H1 (cell line): ENCODE data around the gene DAPL1. TPM values are rescaled to one million over a fixed set of nuclear protein-coding genes. Genes with fewer than 3 reads are reported as not detected.

ENCODE experiments used
- CTCF ChIA-PET: fragments of 300-600 bp; sonication (Branson Sonifier 250); formaldehyde crosslinking; loops from one replicate; lab custom pipeline; 2021; ENCODE audit not compliant: partially characterized antibody; lab: Charles Lee
- POLR2A ChIA-PET: fragments of 300-600 bp; sonication (Branson Sonifier 250); formaldehyde crosslinking; loops from one replicate; lab custom pipeline; 2021; ENCODE audit warnings: inconsistent platforms; ENCODE audit not compliant: partially characterized antibody; lab: Charles Lee
- DNase-seq, 2 experiments: peaks; one replicate each; pipeline versions ENCODE4 v3.0.0 to v3.0.0-alpha.2; 2010 to 2022; ENCODE audit warnings: low spot score in 2 of 2, low read depth in 1 of 2, mixed read lengths in 1 of 2
- FAIRE-seq: peaks from 2 replicates; lab custom pipeline; 2011; peaks lifted over from hg19 to GRCh38; lab: Jason Lieb, UNC
- H2AFZ ChIP-seq: 2 replicates; pipeline ENCODE4 v1.8.1; 2012; ENCODE audit warnings: low read length, inconsistent platforms
- H2AK5ac ChIP-seq: 2 replicates; pipeline ENCODE4 v1.6.1; 2013; ENCODE audit warnings: low read depth, low read length
- H2BK120ac ChIP-seq: replicated peaks from 2 replicates; pipeline ENCODE3; 2013; ENCODE audit warnings: low read depth, low read length, inconsistent platforms
- H2BK12ac ChIP-seq: 2 replicates; pipeline ENCODE4 v1.6.1; 2013; ENCODE audit warnings: low read depth, low read length
- H2BK15ac ChIP-seq: 2 replicates; pipeline ENCODE4 v1.6.1; 2013; ENCODE audit warnings: low read length
- H2BK20ac ChIP-seq: 2 replicates; pipeline ENCODE4 v1.6.1; 2013; ENCODE audit warnings: low read length
- H2BK5ac ChIP-seq: 2 replicates; pipeline ENCODE4 v1.6.1; 2013; ENCODE audit warnings: low read depth, low read length
- H3K14ac ChIP-seq: 2 replicates; pipeline ENCODE4 v1.6.1; 2013; ENCODE audit warnings: inconsistent platforms; ENCODE audit not compliant: insufficient read length
- H3K18ac ChIP-seq: 2 replicates; pipeline ENCODE4 v1.6.1; 2013; ENCODE audit warnings: low read length; ENCODE audit errors: extremely low read depth
- H3K23ac ChIP-seq: 2 replicates; pipeline ENCODE4 v1.6.1; 2013; ENCODE audit warnings: inconsistent platforms; ENCODE audit not compliant: insufficient read length
- H3K23me2 ChIP-seq: 2 replicates; pipeline ENCODE4 v1.6.1; 2013; ENCODE audit warnings: low read depth, low read length
- H3K27ac ChIP-seq: 2 replicates; pipeline ENCODE4 v1.6.1; 2011; ENCODE audit warnings: low read depth, low read length, inconsistent platforms
- H3K27me3 ChIP-seq, 4 experiments: replicated peaks in 1 of 4; 1 replicate in 1 of 4; 2 replicates in 3 of 4; pipeline versions ENCODE4 v1.6.1 to v1.8.1; 2011 to 2013; ENCODE audit warnings: low read length in 3 of 4, mild to moderate bottlenecking in 3 of 4, inconsistent platforms in 2 of 4, mixed read lengths in 2 of 4, moderate library complexity in 1 of 4; ENCODE audit not compliant: control insufficient read depth in 3 of 4, insufficient read depth in 3 of 4; ENCODE audit errors: extremely low read depth in 1 of 4
- H3K36me3 ChIP-seq, 4 experiments: 2 replicates each; pipeline versions ENCODE4 v1.6.1 to v1.8.1; 2011 to 2013; ENCODE audit warnings: mild to moderate bottlenecking in 4 of 4, low read length in 3 of 4, moderate library complexity in 2 of 4, control low read depth in 1 of 4, inconsistent platforms in 1 of 4; ENCODE audit not compliant: insufficient read depth in 4 of 4, control insufficient read depth in 2 of 4
- H3K4ac ChIP-seq: replicated peaks from 2 replicates; pipeline ENCODE3; 2013; ENCODE audit warnings: low read length, low read depth, mixed read lengths, inconsistent platforms; ENCODE audit not compliant: insufficient read length
- H3K4me1 ChIP-seq, 4 experiments: replicated peaks in 1 of 4; 1 replicate in 1 of 4; 2 replicates in 3 of 4; pipeline versions ENCODE4 v1.6.1 to v1.8.1; 2011 to 2013; ENCODE audit warnings: low read length in 3 of 4, inconsistent platforms in 2 of 4, mixed read lengths in 1 of 4; ENCODE audit not compliant: insufficient read depth in 4 of 4, control insufficient read depth in 3 of 4
- H3K4me2 ChIP-seq, 2 experiments: 2 replicates each; pipeline versions ENCODE4 v1.6.1 to v1.8.1; 2011 to 2013; ENCODE audit warnings: low read depth in 2 of 2, low read length in 2 of 2, control low read depth in 1 of 2, inconsistent platforms in 1 of 2, mild to moderate bottlenecking in 1 of 2; ENCODE audit not compliant: insufficient read depth in 1 of 2
- H3K4me3 ChIP-seq, 4 experiments: fragments of 200-600, 300-600 bp in 1 of 4; sonication (generic), shearing (Covaris generic), sonication (Bioruptor Twin) in 1 of 4; 2 replicates each; pipeline versions ENCODE4 v1.5.1 to v1.8.1; 2011 to 2016; ENCODE audit warnings: low read length in 4 of 4, low read depth in 3 of 4, control low read depth in 2 of 4, inconsistent platforms in 2 of 4, mild to moderate bottlenecking in 2 of 4, mixed read lengths in 1 of 4, moderate library complexity in 1 of 4; ENCODE audit not compliant: insufficient read depth in 2 of 4; ENCODE audit errors: extremely low read depth in 1 of 4
- H3K56ac ChIP-seq: replicated peaks from 2 replicates; pipeline ENCODE3; 2013; ENCODE audit warnings: low read depth, mild to moderate bottlenecking, mixed read lengths, low read length, inconsistent platforms; ENCODE audit not compliant: insufficient read length
- H3K79me1 ChIP-seq: 2 replicates; pipeline ENCODE4 v1.6.1; 2013; ENCODE audit warnings: low read depth, low read length, control low read depth
- H3K79me2 ChIP-seq, 2 experiments: 2 replicates each; pipeline versions ENCODE4 v1.6.1 to v1.8.1; 2012 to 2013; ENCODE audit warnings: low read length in 2 of 2, mild to moderate bottlenecking in 2 of 2, inconsistent platforms in 1 of 2; ENCODE audit not compliant: insufficient read depth in 2 of 2, control insufficient read depth in 1 of 2
- H3K9ac ChIP-seq, 4 experiments: replicated peaks in 1 of 4; 1 replicate in 1 of 4; 2 replicates in 3 of 4; pipeline versions ENCODE4 v1.6.1 to v1.8.1; 2011 to 2013; ENCODE audit warnings: low read depth in 3 of 4, low read length in 3 of 4, control low read depth in 2 of 4, mild to moderate bottlenecking in 2 of 4, moderate library complexity in 2 of 4, inconsistent platforms in 1 of 4; ENCODE audit errors: extremely low read depth in 1 of 4
- H3K9me3 ChIP-seq, 2 experiments: 2 replicates each; pipeline versions ENCODE4 v1.6.1 to v1.8.1; 2012 to 2013; ENCODE audit warnings: mild to moderate bottlenecking in 2 of 2, moderate library complexity in 2 of 2, control low read depth in 1 of 2, inconsistent platforms in 1 of 2, low read depth in 1 of 2, low read length in 1 of 2, mixed read lengths in 1 of 2; ENCODE audit not compliant: insufficient read depth in 2 of 2
- H4K20me1 ChIP-seq, 2 experiments: replicated peaks in 1 of 2; 2 replicates each; pipeline versions ENCODE3 to v1.8.1; 2011 to 2013; ENCODE audit warnings: inconsistent platforms in 2 of 2, low read length in 2 of 2, mild to moderate bottlenecking in 1 of 2; ENCODE audit not compliant: insufficient read depth in 2 of 2, control insufficient read depth in 1 of 2
- H4K5ac ChIP-seq: 2 replicates; pipeline ENCODE4 v1.6.1; 2013; ENCODE audit warnings: low read length, low read depth, mixed read lengths, inconsistent platforms; ENCODE audit not compliant: insufficient read length
- H4K8ac ChIP-seq: 2 replicates; pipeline ENCODE4 v1.8.0; 2013; ENCODE audit warnings: mild to moderate bottlenecking, moderate library complexity, low read length, inconsistent platforms; ENCODE audit not compliant: insufficient read depth; ENCODE audit errors: extremely low read depth
- H4K91ac ChIP-seq: replicated peaks from 2 replicates; pipeline ENCODE3; 2013; ENCODE audit warnings: low read length, mixed read lengths, inconsistent platforms; ENCODE audit not compliant: insufficient read length
- KDM4A ChIP-seq: IDR thresholded peaks from one replicate; pipeline ENCODE4 v1.7.1; 2012; ENCODE audit warnings: low read depth, mild to moderate bottlenecking, moderate library complexity, low read length, inconsistent platforms; ENCODE audit not compliant: severe bottlenecking
- WGBS, 2 experiments: shearing (Covaris generic) in 1 of 2; methylation state at CpG; one replicate each; pipeline versions ENCODE4 v1.1.6 to v1.1.7; 2013 to 2015; ENCODE audit warnings: low lambda C conversion rate in 2 of 2, mixed read lengths in 2 of 2, inconsistent platforms in 1 of 2, low coverage in 1 of 2, missing lambda C conversion rate in 1 of 2; ENCODE audit not compliant: insufficient replicate concordance in 2 of 2, insufficient coverage in 1 of 2, insufficient read length in 1 of 2; ENCODE audit errors: extremely low coverage in 1 of 2, missing lambda C conversion rate in 1 of 2; 5-methylcytosine and 5-hydroxymethylcytosine counted together
- polyA plus RNA-seq, 7 experiments: library from polyadenylated mRNA; depleted of rRNA in 3 of 7; stranded (reverse) in 5 of 7; unstranded in 2 of 7; fragments of >200 nt in 5 of 7; fragments of 200-250 nt in 2 of 7; gene quantifications; 1 replicate in 5 of 7; 2 replicates in 1 of 7; 4 replicates in 1 of 7; pipeline versions ENCODE4 v1.2.1 to v1.2.3, GENCODE V29; 2011 to 2013; ENCODE audit warnings: missing spikeins in 2 of 7, mixed read lengths in 2 of 7
- total RNA-seq: library from RNA; stranded (reverse); fragmentation: NEBNext Ultra II Directional; extraction: Animal tissue kit (Norgen Biotek cat#: 25700); gene quantifications from 2 replicates; pipeline ENCODE4 v1.2.1, GENCODE V29; 2021

DAPL1 gene
- total and polyA plus RNA-seq, 2 of the 8 experiments (the other 6 are each of a cell fraction or from before 2014, with no cell fraction given): not detected

DNA sequence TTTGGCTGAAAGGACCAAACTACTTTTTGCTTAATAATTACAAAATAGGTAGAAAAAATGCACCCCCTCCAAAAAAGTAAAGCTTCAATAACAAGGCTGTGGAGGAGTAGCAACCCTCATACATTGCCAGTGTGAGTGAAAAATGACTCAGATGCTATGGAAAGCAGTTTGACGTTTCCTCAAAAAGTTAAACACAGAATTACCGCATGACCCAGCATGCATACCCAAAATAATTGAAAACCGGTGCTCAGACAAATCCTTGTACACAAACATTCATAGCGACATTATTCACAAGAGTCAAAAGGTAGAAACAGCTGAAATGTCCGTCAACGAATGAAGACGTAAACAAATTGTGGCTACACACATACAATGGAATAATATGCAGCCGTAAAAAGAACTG lies 38.8 kb upstream of the DAPL1 start:
- Histone ChIP-seq H3K23me2 (no peaks in the 10 kb centered on the region), H4K5ac (no peak overlapping the region), H3K23ac (no peak overlapping the region), H3K27me3 (no peaks in the 10 kb centered on the region), H4K20me1 (no peaks in the 10 kb centered on the region), H4K8ac (no peak overlapping the region), H2BK5ac (no peak overlapping the region), H3K27ac (no peak overlapping the region), H3K18ac (no peak overlapping the region), H3K9ac (no peak overlapping the region), H2BK12ac (no peak overlapping the region), H4K91ac (no peak overlapping the region), H3K79me1 (no peaks in the 10 kb centered on the region), H2BK20ac (no peak overlapping the region), H3K4me1 (peaks cover 0 to 2% (median 0%) of the 10 kb centered on the region in 4 experiments; a peak in 1 of 7 replicates), H3K56ac (no peak overlapping the region), H3K4me3 (no peak overlapping the region), H3K36me3 (no peaks in the 10 kb centered on the region), H3K4ac (no peak overlapping the region), H2AFZ (no peak overlapping the region), H3K9me3 (no peaks in the 10 kb centered on the region), H2BK120ac (no peak overlapping the region), H2AK5ac (no peak overlapping the region), H3K14ac (no peak overlapping the region), H3K79me2 (no peaks in the 10 kb centered on the region), H3K4me2 (no peak overlapping the region), H2BK15ac (no peak overlapping the region)
- WGBS, 2 experiments: 90% methylated on average over 8 of the region's 8 CpGs; no CpG with 5 or more reads in 1 of the 2 experiments
- CTCF ChIA-PET: interaction anchor here (0.7 to 28.7 kb wide), 19 partner anchors 9 to 731 kb away, joined by 3 to 416 read pairs (median 11); partner anchors contain the start of gene DAPL1
- POLR2A ChIA-PET: no interaction called here
- FAIRE-seq: no peak
- TF ChIP-seq KDM4A: no peak
- no peak for DNase-seq
